H9 (cell line): Measurements from ENCODE around the gene CARHSP1. TPM values are rescaled to one million over a fixed set of nuclear protein-coding genes. Genes with fewer than 3 reads are reported as not detected.

Experiments
- DNase-seq: peaks from one replicate; pipeline ENCODE4 v3.0.0-alpha.2; 2017
- H2AFZ ChIP-seq: one replicate; pipeline ENCODE4 v1.6.1; 2013; ENCODE audit warnings: mild to moderate bottlenecking, low read length, control low read depth, moderate library complexity
- H2AK5ac ChIP-seq: 2 replicates; pipeline ENCODE4 v1.6.1; 2013; ENCODE audit warnings: low read length, control low read depth, mixed read lengths; ENCODE audit not compliant: insufficient read length
- H2BK120ac ChIP-seq: one replicate; pipeline ENCODE4 v1.6.1; 2013; ENCODE audit warnings: low read depth, mild to moderate bottlenecking, low read length, control low read depth, inconsistent platforms; ENCODE audit not compliant: poor library complexity, severe bottlenecking
- H2BK12ac ChIP-seq: 2 replicates; pipeline ENCODE4 v1.6.1; 2013; ENCODE audit warnings: low read length, control low read depth, mixed read lengths, low read depth; ENCODE audit not compliant: insufficient read length
- H2BK15ac ChIP-seq: 2 replicates; pipeline ENCODE4 v1.6.1; 2013; ENCODE audit warnings: low read depth, low read length, control low read depth
- H2BK20ac ChIP-seq: one replicate; pipeline ENCODE4 v1.6.1; 2013; ENCODE audit warnings: low read depth, mild to moderate bottlenecking, low read length, control low read depth, inconsistent platforms; ENCODE audit not compliant: poor library complexity, severe bottlenecking
- H2BK5ac ChIP-seq: 2 replicates; pipeline ENCODE4 v1.6.1; 2013; ENCODE audit warnings: low read length, control low read depth, mixed read lengths; ENCODE audit not compliant: insufficient read length
- H3K14ac ChIP-seq: 2 replicates; pipeline ENCODE4 v1.6.1; 2013; ENCODE audit warnings: low read length, control low read depth; ENCODE audit not compliant: insufficient read depth
- H3K18ac ChIP-seq: 2 replicates; pipeline ENCODE4 v1.6.1; 2013; ENCODE audit warnings: low read depth, mild to moderate bottlenecking, mixed read lengths, low read length, control low read depth; ENCODE audit not compliant: insufficient read length
- H3K23ac ChIP-seq: 2 replicates; pipeline ENCODE4 v1.6.1; 2013; ENCODE audit warnings: low read length, control low read depth, mixed read lengths, low read depth; ENCODE audit not compliant: insufficient read length
- H3K23me2 ChIP-seq: 2 replicates; pipeline ENCODE4 v1.6.1; 2013; ENCODE audit warnings: low read depth, mild to moderate bottlenecking, mixed read lengths, low read length, control low read depth; ENCODE audit not compliant: insufficient read length, poor library complexity, severe bottlenecking
- H3K27ac ChIP-seq: 2 replicates; pipeline ENCODE4 v1.5.1; 2013; ENCODE audit warnings: low read length, control low read depth, mixed read lengths, low read depth; ENCODE audit not compliant: insufficient read length
- H3K27me3 ChIP-seq: 2 replicates; pipeline ENCODE4 v1.6.1; 2013; ENCODE audit warnings: low read length, control low read depth, inconsistent platforms; ENCODE audit not compliant: insufficient read depth
- H3K4ac ChIP-seq: 2 replicates; pipeline ENCODE4 v1.6.1; 2013; ENCODE audit warnings: low read depth, mild to moderate bottlenecking, control low read depth, inconsistent platforms, low read length, moderate library complexity
- H3K4me1 ChIP-seq: 2 replicates; pipeline ENCODE4 v1.6.1; 2013; ENCODE audit warnings: low read length, control low read depth, inconsistent platforms; ENCODE audit not compliant: insufficient read depth
- H3K4me2 ChIP-seq: 2 replicates; pipeline ENCODE4 v1.6.1; 2013; ENCODE audit warnings: low read length, control low read depth, mixed read lengths; ENCODE audit not compliant: insufficient read length, insufficient read depth
- H3K56ac ChIP-seq: 2 replicates; pipeline ENCODE4 v1.6.1; 2013; ENCODE audit warnings: low read depth, mild to moderate bottlenecking, mixed read lengths, low read length, control low read depth; ENCODE audit not compliant: insufficient read length
- H3K79me1 ChIP-seq: 2 replicates; pipeline ENCODE4 v1.6.1; 2013; ENCODE audit warnings: low read depth, mild to moderate bottlenecking, moderate library complexity, low read length, control low read depth, inconsistent platforms; ENCODE audit not compliant: insufficient read depth, poor library complexity, severe bottlenecking
- H3K79me2 ChIP-seq: 2 replicates; pipeline ENCODE4 v1.6.1; 2013; ENCODE audit warnings: low read length, control low read depth, inconsistent platforms; ENCODE audit not compliant: insufficient read depth
- H3K9ac ChIP-seq: 2 replicates; pipeline ENCODE4 v1.6.1; 2013; ENCODE audit warnings: low read length, control low read depth, mixed read lengths; ENCODE audit not compliant: insufficient read length; ENCODE audit errors: extremely low read depth
- H3K9me3 ChIP-seq: one replicate; pipeline ENCODE4 v1.6.1; 2013; ENCODE audit warnings: low read depth, low read length, inconsistent platforms; ENCODE audit not compliant: control insufficient read depth
- H3T11ph ChIP-seq: one replicate; pipeline ENCODE4 v1.6.1; 2013; ENCODE audit warnings: mild to moderate bottlenecking, low read length, control low read depth, inconsistent platforms
- H4K20me1 ChIP-seq: one replicate; pipeline ENCODE4 v1.6.1; 2013; ENCODE audit not compliant: control insufficient read depth, insufficient read length, insufficient read depth
- H4K5ac ChIP-seq: 2 replicates; pipeline ENCODE4 v1.6.1; 2013; ENCODE audit warnings: low read depth, mild to moderate bottlenecking, mixed read lengths, low read length, control low read depth; ENCODE audit not compliant: insufficient read length
- H4K8ac ChIP-seq: replicated peaks from 2 replicates; pipeline ENCODE4 v1.6.1; 2013; ENCODE audit warnings: low read length, control low read depth, mixed read lengths, low read depth; ENCODE audit not compliant: insufficient read length
- H4K91ac ChIP-seq: 2 replicates; pipeline ENCODE4 v1.6.1; 2013; ENCODE audit warnings: low read depth, mild to moderate bottlenecking, moderate library complexity, mixed read lengths, low read length, control low read depth; ENCODE audit not compliant: insufficient read length
- H3K27ac Mint-ChIP-seq, 3 experiments: 2 replicates in 2 of 3; 3 replicates in 1 of 3; pipeline ENCODE4 v1.8.0; 2020 to 2021; ENCODE audit warnings: mixed read lengths in 3 of 3, mild to moderate bottlenecking in 1 of 3, moderate library complexity in 1 of 3
- H3K27me3 Mint-ChIP-seq: 2 replicates; pipeline ENCODE4 v1.8.0; 2021; ENCODE audit warnings: low read depth, mild to moderate bottlenecking, moderate library complexity, mixed read lengths
- H3K36me3 Mint-ChIP-seq, 3 experiments: 2 replicates in 2 of 3; 3 replicates in 1 of 3; pipeline ENCODE4 v1.8.0; 2020 to 2021; ENCODE audit warnings: low read depth in 3 of 3, mixed read lengths in 3 of 3; ENCODE audit not compliant: insufficient read depth in 1 of 3
- H3K4me1 Mint-ChIP-seq, 2 experiments: 2 replicates each; pipeline ENCODE4 v1.8.0; 2020; ENCODE audit warnings: mixed read lengths in 2 of 2
- H3K4me3 Mint-ChIP-seq, 2 experiments: 2 replicates in 1 of 2; 3 replicates in 1 of 2; pipeline ENCODE4 v1.8.0; 2020 to 2021; ENCODE audit warnings: mild to moderate bottlenecking in 2 of 2, mixed read lengths in 2 of 2, moderate library complexity in 1 of 2
- H3K9me3 Mint-ChIP-seq, 2 experiments: 2 replicates in 1 of 2; 3 replicates in 1 of 2; pipeline ENCODE4 v1.8.0; 2020; ENCODE audit warnings: mild to moderate bottlenecking in 2 of 2, mixed read lengths in 2 of 2, moderate library complexity in 1 of 2
- WGBS: extraction: QIAGEN DNeasy Blood & Tissue Kit; methylation state at CpG from one replicate; pipeline ENCODE4 v1.1.7; 2013; ENCODE audit warnings: missing lambda C conversion rate, low lambda C conversion rate, mixed read lengths; ENCODE audit not compliant: insufficient read length; ENCODE audit errors: extremely low coverage; 5-methylcytosine and 5-hydroxymethylcytosine counted together
- total RNA-seq: library from RNA; stranded (reverse); gene quantifications from 2 replicates; pipeline ENCODE4 v1.2.1, GENCODE V29; 2021
- TF ChIP-seq, protein P1 (sequence below): fragments of 200-600 bp; sonication (generic); conservative IDR thresholded peaks from 3 replicates; pipeline ENCODE4 v1.8.0; 2021; ENCODE audit warnings: antibody characterized with exemption, mild to moderate bottlenecking

Gene CARHSP1
- total RNA-seq, 1 experiment from 2014 or later = 194 TPM

DNA sequence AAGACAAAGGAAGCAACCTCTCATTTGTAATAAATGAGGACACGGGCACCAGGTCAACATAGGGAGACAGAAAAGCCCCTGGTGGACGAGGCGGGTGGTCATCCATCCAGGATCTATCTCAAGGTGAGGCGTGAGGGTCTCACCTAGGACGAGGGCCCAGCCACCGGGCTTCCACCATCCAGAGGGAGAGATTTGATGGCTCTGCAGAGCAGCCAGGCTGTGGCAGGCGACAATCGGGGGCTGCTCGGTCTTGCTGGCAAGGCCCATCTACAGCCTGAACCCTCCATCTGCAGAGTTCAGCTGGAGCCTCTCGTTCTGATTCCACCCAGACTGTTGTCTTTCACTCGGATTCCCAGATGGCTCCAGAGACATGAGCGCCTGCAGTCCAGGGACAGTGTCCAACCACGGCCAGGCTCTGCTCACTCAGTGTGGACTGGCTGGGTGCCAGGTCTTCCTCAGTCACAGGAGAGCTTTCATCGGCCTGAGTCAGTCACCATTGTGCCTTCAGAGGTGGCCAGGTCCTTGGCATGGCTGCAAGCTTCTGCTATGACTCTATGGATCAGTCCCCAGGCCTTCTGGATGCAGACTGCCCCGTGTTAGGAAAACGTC lies 19.2 kb upstream of the CARHSP1 start:
- Histone ChIP-seq H3K14ac (no peak overlapping the region), H2BK120ac (no peak overlapping the region), H3K79me1 (no peaks in the 10 kb centered on the region), H3K4me1 (no peaks in the 10 kb centered on the region; the same call in 1 of the 2 replicates), H4K8ac (no peak overlapping the region), H3K9me3 (no peaks in the 10 kb centered on the region), H3K56ac (no peak overlapping the region), H3K23me2 (no peaks in the 10 kb centered on the region), H4K91ac (no peak overlapping the region), H3T11ph (no peak overlapping the region), H3K9ac (no peak overlapping the region), H2BK5ac (no peak overlapping the region), H2AFZ (no peak overlapping the region), H3K27me3 (no peaks in the 10 kb centered on the region), H3K79me2 (no peaks in the 10 kb centered on the region), H2BK20ac (no peak overlapping the region), H4K5ac (no peak overlapping the region), H2BK15ac (no peak overlapping the region), H3K4ac (no peak overlapping the region), H3K18ac (no peak overlapping the region), H2BK12ac (no peak overlapping the region), H3K27ac (no peak overlapping the region), H3K23ac (no peak overlapping the region), H3K4me2 (no peak overlapping the region), H4K20me1 (peaks cover 4% of the 10 kb centered on the region), H2AK5ac (no peak overlapping the region)
- Mint-ChIP-seq H3K27me3 (peaks cover 2% of the 10 kb centered on the region), H3K4me1 (peaks cover 22 to 24% of the 10 kb centered on the region in 2 experiments), H3K4me3 (no peak overlapping the region), H3K27ac (peak overlapping the region in 1 of 3 experiments; percentile 32; a peak in 1 of 7 replicates), H3K36me3 (peaks cover 26 to 50% (median 37%) of the 10 kb centered on the region in 3 experiments; a peak in 6 of 7 replicates), H3K9me3 (no peaks in the 10 kb centered on the region)
- DNase-seq = no peak
- WGBS = no CpG with 5 or more reads among the region's 16 CpGs
- TF ChIP-seq, protein P1, sequence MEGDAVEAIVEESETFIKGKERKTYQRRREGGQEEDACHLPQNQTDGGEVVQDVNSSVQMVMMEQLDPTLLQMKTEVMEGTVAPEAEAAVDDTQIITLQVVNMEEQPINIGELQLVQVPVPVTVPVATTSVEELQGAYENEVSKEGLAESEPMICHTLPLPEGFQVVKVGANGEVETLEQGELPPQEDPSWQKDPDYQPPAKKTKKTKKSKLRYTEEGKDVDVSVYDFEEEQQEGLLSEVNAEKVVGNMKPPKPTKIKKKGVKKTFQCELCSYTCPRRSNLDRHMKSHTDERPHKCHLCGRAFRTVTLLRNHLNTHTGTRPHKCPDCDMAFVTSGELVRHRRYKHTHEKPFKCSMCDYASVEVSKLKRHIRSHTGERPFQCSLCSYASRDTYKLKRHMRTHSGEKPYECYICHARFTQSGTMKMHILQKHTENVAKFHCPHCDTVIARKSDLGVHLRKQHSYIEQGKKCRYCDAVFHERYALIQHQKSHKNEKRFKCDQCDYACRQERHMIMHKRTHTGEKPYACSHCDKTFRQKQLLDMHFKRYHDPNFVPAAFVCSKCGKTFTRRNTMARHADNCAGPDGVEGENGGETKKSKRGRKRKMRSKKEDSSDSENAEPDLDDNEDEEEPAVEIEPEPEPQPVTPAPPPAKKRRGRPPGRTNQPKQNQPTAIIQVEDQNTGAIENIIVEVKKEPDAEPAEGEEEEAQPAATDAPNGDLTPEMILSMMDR = no peak
